DMS53 (cell line): ENCODE measurements around the gene PCED1A.

ENCODE experiments used
- DNase-seq: peaks from one replicate; lab custom pipeline; 2025; lab: John Stamatoyannopoulos, UW

PCED1A gene

DNA sequence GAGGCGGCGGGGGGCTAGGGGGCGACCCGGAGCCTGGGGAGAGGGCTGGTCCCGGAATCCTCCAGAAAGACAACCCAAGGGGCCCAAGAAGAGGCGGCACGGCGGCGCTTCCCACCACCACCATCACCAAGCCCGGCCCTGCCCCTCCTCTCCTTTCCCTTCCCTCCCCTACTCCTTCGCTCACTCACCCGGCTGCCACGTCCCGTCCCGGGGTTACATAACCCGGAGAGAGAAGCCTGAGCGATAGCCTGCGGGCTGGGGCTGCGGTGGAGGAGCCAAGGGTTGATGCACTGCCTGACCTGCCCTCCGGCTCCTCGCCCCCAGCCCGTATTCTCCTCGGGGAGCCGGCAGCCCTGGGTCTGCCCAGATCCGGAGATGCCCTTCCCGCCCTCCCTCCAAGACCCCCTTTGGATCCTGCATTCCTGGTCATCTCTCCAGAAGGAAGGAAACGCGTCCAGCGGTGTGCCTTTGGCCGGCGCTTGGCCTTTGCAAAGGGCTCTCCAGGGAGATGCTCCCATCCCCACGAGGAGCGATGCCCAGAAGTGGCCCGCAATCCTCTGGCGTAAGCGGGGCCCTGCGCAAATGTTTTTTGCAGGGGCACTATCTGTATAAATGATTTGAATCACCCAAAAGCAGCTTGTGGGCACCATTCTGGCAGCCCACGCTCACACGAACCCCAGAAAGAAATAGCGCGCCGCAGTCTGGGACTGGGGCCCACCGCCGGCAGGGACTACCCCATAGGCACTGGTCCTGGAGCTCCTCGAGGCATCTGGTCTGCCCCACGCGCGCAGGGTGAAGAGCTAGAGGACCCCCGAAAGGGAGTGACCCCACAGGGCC lies 35.4 kb downstream of the PCED1A start:
- DNase-seq: peak; percentile 18

DNA sequence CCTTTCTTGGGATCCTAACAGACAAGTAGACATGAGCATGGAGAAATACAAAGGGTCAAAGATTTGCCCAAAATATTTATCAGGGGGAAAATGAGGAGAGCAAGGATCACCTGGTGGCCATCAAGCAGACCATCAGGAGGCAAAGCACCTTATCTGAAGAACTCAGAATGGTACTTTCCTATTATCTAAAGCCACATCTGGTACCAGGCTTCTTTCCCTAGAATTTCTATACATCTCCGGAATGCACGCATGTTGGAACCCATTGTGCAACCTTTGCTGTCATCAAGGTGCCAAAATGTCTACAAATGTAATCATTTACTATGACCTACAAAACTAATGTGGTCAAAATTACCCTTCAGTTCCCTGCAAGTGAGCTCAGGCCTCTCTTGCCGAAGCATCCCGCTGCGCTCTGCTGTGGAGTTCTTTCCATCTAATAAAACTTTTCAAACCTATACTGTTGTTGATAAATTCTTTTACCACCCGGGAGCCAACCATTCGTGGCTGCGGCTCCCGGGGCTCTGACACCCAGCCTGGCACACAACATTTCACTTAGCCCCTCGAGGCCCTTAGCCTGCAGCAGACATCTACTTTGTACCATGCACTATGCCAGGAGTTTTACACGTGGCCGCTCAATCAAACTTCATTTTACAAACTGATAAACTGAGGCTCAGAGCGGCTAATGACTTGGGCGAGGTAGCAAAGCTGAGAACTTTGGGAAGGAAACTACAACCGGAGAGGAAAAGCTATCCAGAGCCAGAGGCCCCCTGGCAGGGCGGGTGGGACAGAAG lies 36.2 kb downstream of the PCED1A start:
- DNase-seq: no peak

DNA sequence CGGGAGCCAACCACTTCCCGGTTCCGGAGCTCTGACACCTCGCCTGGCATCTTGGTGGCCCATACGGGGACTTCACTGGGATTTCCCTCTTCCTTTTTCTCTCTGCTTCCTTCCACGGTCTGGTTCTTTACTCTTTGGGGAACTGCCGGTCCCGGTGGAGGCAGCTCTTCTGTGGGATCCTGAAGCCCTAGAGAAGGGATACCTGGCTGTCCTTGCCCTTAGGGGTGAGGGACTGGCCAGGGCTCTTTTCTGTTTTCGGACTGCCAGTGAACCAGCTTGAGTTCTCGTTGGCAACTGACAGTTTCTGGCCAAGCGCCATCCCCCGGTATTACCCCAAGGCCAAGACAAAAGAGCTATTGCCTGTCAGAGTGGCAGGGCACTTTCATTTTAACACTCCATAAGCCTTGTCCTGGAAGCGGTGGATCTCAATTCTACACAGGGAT lies 39.1 kb downstream of the PCED1A start:
- no peak for DNase-seq

DNA sequence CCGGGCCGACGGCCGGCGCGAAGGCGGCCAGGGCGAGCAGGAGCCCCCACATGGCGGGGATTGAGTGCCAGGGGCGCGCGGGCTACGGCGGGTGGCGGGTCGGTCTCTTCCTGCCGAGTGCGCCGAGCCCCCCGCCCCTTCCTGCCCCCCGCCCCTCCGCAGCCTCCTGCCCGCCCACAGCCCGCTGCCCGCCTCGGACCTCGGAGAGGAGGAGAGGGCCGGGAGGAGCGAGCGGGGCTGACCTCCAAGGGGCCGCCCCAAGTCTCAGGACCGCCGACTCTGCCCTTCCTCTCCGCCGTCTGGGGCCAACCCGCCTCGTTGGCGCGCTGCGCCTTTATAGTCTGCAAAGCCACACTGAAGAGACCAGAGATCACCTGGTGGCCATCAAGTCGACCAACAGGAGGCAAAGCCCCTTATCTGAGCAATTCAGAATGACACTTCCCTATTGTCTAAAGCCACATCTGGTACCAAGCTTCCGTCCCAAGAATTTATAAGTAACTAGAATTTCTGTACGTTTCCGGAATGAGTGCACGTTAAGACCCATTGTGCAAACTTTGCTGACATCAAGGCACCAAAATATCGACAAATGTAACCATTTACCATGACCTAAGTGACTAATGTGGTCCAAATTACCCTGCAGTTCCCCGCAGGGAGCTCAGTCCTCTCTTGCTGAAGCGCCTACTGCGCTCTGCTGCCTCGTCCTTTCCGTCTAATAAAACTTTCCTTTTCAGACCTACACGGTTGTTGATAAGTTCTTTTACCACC lies 39.8 kb downstream of the PCED1A start, which contains the start of gene CPXM1:
TSS of gene CPXM1 (minus strand) at position 107 of the 765 bp plus-strand sequence. CDS start at position 52, 55 bp downstream.
- peak; percentile 30 for DNase-seq

DNA sequence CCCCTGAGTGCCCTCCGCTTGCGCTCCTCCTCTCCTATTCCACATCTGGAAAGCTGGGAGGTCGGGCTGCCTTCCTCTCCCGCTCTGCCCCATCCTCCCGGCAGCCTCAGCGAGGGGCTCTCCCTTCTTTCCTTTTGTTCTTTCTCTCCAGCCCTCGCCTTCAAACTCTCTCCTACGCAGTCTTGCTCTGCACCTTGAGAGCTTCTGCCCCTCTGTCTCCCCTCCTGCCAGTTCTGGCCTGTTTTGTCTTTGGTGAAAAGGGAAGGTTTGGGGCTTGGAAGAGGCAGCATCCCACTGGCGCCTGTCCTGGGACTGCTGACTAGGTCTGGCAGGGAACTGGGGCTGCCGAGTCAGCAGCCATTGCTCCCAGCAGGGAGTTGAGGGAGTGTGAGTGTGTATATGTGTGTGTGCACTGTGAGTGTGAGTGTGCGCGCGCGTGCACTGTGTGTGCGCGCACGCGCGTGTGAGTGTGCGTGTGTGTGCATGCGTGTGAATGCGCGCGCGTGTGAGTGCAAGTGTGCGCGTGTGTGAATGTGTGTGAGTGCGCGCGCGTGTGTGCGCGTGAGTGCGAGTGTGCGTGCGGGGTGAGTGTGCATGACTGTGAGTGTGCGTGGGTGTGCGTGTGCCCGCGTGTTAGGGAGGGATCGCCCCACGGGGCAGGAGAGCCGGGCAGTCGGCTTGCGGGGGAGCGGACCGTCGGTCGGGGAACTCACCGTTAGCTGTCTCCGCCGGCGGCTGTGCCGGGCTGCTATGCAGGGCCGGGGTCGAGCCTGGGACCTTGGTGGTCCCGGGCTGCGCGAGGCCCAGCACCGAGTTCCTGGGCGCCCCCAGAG lies 40.6 kb downstream of the PCED1A start:
- DNase-seq: peak; percentile 18

DNA sequence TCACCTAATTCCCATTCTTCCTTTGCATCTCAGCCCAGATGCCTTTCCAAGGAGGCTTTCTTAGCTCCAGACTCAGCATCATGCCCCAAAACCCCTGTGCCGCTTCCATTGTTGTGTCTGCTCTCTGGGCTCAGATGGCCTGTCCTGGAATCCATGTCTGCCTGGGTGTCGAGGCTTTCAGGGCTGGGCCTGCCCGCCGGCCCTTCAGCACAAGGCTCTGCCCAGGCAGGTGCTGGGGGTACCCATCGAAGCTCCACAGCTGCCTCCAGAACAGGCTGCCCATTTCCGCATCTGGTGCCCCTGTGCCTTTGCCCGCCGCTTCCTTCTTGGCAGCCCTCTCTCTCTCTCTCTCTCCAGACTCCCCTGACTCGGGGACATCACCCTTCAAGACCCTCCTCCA lies 41.2 kb downstream of the PCED1A start:
- no peak for DNase-seq

DNA sequence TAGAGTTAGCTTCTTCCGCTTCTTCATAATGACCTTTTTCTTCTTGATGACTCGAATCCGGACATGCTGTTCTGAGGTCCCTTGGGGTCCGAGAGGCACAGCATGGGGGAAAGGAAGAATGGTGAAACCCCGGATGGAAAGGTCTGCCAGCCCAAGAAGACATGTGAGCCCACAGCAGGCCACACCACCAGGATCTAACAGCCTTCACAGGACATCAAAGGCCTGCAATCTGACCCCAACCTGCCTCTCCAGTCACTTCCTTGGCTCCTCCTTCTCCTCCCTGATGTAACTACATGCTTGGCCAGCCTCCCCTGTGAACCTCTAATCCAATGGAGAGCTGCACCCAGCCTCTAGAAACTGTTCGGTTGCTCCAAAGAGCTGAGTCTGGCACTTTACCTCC lies 41.6 kb downstream of the PCED1A start:
- peak; percentile 14 for DNase-seq

DNA sequence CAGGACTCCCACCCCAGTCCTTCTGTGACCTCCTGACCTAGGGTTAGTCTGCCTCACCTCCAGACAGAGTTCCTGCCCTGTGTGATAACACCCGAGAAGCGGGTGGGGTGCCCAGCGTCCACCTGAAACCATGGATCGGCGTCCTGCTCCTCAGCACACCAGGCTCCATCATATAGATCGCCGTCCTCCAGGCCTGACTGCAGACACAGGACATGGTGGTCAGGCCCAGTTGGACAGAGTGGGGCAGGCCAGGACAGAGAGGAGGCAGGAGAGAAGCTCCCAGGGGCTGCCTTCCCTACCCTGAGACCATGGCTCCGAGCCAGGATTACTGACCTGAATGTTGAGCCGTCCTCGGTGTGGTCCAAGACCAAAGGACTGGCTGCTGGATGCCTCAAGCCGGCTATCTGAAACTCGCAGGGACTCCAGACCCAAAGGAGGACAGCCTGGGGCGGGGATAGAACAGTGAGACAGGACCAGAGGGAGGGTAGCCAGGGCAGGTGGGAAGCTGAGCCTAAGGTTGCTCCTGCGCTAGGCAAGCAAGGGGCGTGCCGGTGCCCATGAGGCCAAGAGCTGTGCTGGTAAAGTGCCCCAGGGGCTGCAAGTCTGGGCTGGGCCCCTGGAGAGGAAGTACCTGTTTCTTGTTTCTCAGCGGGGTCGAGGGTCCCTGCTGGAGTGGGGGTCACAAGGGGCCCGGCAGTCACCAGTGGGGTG lies 42.2 kb downstream of the PCED1A start:
- DNase-seq: no peak

DNA sequence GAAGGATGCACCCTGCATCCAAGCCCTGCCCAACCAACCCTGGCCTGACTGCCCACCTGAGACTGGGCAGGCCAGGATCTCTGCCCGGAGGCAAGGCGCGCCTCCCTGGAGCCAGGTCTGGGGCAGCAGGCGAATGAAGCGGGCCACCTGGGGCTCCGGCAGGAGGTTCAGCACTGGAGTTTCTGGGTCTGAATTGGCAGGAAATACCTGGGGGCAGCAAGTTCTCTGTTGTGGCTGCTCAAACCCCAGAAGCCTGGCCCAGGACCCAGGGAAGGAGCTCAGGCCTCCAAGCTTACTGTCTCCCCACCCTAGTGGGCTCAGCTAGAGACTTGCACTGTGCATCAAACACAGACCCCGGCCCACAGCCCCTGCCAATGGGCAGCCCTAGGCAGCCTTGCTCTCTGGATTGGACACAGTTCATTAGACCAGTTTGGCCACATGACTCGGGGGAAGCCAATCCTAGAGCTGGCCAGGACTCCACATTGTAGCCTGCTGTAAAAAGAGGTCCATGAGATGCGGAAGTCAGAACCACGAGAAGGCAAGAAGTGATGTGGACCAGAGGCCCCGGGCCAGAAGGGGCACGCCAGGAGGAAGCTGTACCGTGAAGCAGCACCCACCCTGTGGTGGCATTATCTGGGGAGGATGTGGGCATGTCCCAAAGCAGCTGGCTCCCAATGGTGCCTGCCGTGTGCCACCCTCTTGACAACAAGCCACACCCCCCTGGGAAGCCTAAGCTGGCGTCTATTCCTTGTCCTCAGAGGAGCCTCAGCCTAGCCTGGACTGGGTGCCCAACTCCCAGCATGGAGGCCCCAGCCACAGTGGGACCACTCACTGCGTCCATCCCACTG lies 43.1 kb downstream of the PCED1A start:
- no peak for DNase-seq

DNA sequence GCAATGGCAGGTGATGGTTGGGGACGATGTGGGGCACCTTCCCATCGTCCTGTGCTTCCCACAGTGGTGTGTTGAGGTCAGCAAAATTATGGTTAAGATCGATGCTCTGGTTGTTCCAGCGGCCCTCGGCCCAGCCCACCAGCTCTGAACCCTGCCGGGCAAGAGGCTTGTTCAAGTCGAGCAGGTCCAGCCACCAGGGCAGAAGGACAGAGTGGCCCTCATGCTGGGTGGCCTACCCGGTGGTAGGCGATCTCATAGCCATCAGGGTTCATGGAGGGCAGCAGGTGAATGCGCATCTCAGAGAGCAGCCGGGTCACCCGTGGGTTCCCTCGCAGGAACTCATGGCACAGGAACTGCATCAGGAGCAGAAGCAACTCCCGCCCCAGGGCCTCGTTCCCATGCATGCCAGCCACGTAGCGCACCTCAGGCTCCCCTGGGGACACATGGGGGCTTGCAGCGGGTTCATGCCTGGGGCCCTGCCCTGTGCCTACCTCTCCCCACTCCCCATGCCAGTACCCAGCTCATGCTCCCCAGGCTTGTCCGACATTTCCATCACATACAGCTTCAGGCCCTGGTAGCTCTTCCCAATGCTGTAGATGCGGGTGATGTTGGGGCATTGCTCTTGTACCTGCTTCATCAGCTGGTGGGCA lies 44.3 kb downstream of the PCED1A start:
- DNase-seq: no peak

DNA sequence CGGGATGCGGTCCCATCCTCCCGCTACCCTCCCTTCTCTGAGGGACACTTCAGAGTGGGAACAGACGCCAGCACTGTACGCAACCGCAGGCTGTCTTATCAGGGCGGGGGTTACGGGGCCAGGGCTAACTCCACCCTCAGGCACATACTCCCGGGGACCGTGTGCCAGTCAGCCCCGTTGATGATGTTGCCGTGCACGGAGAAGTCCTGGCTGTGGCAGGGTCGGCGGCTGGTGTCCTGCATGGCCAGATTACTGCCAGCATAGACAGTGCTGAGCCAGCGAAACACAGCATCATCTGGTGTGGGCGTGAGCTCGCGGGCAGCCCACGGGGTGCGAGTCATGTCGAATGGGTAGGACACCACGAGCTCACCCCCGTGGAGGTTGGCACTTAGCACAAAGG lies 45.0 kb downstream of the PCED1A start:
- peak; percentile 53 for DNase-seq

DNA sequence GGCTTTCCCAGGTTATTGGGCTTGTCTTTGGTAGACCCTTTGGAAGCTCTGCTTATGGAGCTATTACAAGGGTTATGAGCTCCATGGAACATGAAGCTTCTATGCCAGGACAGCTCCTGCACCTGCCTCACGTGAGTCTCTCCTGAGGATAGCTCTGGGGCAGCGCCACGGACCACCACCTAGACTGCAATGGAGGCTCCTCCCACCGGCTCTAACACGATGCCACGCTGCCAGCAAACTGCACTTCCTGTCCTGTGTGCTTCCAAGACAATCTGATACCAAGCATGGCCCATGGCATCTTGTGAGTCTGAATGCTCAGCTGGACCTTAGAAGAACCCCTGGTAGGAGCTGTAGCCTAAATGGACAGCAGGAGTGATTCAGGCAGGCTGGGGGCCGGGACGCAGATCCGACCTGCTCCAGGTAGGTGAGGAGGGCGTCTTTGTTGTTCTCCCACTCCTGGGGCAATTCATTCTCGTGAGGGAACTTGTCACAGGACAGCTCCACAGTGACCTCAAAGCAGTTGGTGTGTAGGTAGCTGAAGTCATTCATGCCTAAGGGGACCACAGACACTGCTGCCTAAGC lies 45.5 kb downstream of the PCED1A start:
- peak; percentile 57 for DNase-seq

DNA sequence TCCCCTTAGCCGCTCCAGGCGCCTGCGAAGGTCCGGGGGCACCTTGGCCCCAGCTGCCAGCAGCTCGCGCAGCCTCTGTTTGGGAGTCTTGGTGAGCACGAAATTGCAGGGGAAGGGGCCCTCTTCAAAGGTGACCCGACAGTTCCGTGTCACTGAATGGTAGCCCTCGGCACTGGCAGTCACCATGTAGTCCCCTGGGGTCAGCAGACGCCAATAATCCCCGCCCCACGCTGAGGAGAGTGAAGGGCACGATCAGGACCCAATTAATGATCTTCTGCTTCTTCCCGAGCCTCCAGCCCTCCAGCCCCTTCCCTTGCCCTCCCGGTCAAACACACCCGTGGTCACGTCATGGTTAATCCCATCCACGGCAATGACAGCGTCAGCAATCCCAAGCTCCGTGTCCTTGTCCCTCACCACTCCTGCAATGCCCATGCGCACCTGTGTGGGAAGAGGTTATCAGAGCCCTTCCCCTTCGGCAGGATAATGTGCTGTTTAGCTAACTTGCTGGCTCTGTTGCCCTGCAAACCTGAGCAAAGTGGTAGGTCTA lies 46.2 kb downstream of the PCED1A start:
- peak; percentile 56 for DNase-seq

DNA sequence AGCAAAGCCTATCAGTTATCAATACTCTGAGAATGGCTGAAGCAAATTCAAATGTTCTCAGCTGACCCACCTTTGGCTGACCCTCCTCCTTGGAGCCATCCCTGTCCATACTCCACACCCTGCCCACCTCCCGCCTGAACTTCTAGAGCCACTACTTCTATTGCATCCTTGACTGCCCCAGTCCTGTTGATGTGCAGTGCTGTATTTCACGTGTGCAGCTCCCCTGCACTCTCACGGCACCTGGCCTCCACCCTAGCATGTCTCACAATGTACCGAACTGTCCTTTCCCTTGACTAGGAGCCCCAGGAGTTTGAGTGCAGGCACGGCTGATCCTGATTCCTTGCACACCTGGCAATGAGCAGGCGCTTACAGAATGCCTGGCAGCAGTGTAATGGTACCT lies 47.0 kb downstream of the PCED1A start:
- DNase-seq: no peak
